Uterus (tissue), 4 donors: ENCODE measurements around the gene CASZ1. TPM values are rescaled to one million over a fixed set of nuclear protein-coding genes. Genes with fewer than 3 reads are reported as not detected.
A peak's percentile ranks its signal among the peaks of the same experiment; 100 is the strongest.

Experiments
- DNase-seq, 2 donors: peaks; one replicate each; pipeline ENCODE4 v3.0.0-alpha.2; 2019 to 2020
- H3K27ac ChIP-seq, 2 donors: fragments of 200-600 bp; sonication (generic); 1 replicate in 1 of 2; 2 replicates in 1 of 2; pipeline ENCODE4 v1.5.1; 2016 to 2018
- H3K27me3 ChIP-seq, 2 donors: fragments of 200-600 bp; sonication (generic); one replicate each; pipeline ENCODE4 v1.5.1; 2018 to 2019; ENCODE audit warnings: control low read depth in 1 of 2
- H3K36me3 ChIP-seq, 2 donors: fragments of 200-600 bp; sonication (generic); one replicate each; pipeline ENCODE4 v1.5.1; 2019; ENCODE audit warnings: control low read depth in 1 of 2
- H3K4me1 ChIP-seq, 2 donors: fragments of 200-600 bp; sonication (generic); one replicate each; pipeline ENCODE4 v1.5.1; 2018 to 2019; ENCODE audit warnings: control low read depth in 1 of 2
- H3K4me3 ChIP-seq, 2 donors: fragments of 200-600 bp; sonication (generic); 1 replicate in 1 of 2; 2 replicates in 1 of 2; pipeline ENCODE4 v1.5.1; 2018 to 2019; ENCODE audit warnings: mild to moderate bottlenecking in 1 of 2
- H3K9me3 ChIP-seq, 2 donors: fragments of 200-600 bp; sonication (generic); one replicate each; pipeline ENCODE4 v1.5.1; 2019; ENCODE audit warnings: control low read depth in 1 of 2
- CTCF ChIP-seq, 4 experiments: fragments of 200-600 bp in 2 of 4; fragments of 450-650 bp in 2 of 4; sonication (generic) in 2 of 4; IDR thresholded peaks; one replicate each; pipeline ENCODE4 v1.5.1; 2016 to 2019; ENCODE audit warnings: antibody characterized with exemption in 4 of 4, mild to moderate bottlenecking in 2 of 4, moderate library complexity in 1 of 4
- POLR2A ChIP-seq, 2 donors: fragments of 450-650 bp; IDR thresholded peaks; one replicate each; pipeline ENCODE4 v1.6.1; 2016; ENCODE audit warnings: antibody characterized with exemption in 2 of 2, mild to moderate bottlenecking in 1 of 2, moderate library complexity in 1 of 2
- intact Hi-C: fragments of 100-400 bp; cut with DNase I; formaldehyde crosslinking; loops from one replicate; pipeline ENCODE4 v1.15.1; 2023; ENCODE audit warnings: low total_unique reads
- total RNA-seq, 4 donors: library from RNA; depleted of rRNA in 3 of 4; stranded (reverse); fragments of >200 nt in 3 of 4; gene quantifications; one replicate each; pipeline versions ENCODE4 v1.1.0 to v1.2.4, GENCODE V29; 2014 to 2023
- donor health status: DM: yes; HTN: yes; CAD: no.

The CASZ1 gene
- total RNA-seq, 4 donors from 2014 or later = 0.59 to 49.2 (median 3.9) TPM

DNA sequence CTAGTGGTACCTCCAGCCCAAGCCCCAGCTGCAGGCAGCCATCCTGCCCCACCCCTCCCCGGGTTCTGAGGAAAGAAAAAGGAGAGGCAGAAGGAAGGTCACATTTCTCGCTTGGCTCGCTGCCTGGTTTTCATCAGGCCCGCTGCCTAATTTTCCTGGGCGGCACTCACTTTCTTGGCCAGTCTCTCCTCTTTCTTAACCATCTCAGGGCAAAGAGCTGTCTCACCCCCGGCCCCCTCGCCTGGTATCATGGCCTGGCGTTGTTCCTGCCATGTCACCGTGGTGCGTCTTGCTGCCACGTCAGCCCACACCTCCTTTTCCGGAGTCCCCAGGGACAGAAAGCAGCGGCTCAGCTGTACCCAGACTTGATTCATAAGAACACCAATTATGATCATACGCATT lies 26.6 kb upstream of the CASZ1 start:
- no peaks in the 10 kb centered on the region for H3K27me3 ChIP-seq
- no peak for TF ChIP-seq CTCF (IDR thresholded peaks at IDR 0.05)
- no peak for TF ChIP-seq POLR2A (IDR thresholded peaks at IDR 0.05)
- no peaks in the 10 kb centered on the region for H3K9me3 ChIP-seq
- DNase-seq = peak; percentile 38 to 45
- intact Hi-C loops = no loop called here
- no peaks in the 10 kb centered on the region for H3K4me1 ChIP-seq
- H3K4me3 ChIP-seq = no peak overlapping the region
- H3K27ac ChIP-seq = peak overlapping the region; percentile 84 to 85
- no peaks in the 10 kb centered on the region for H3K36me3 ChIP-seq

- Histone ChIP-seq H3K4me3 (no peak overlapping the region), H3K27me3 (no peaks in the 10 kb centered on the region), H3K4me1 (no peaks in the 10 kb centered on the region), H3K36me3 (no peaks in the 10 kb centered on the region), H3K27ac (no peak overlapping the region), H3K9me3 (no peaks in the 10 kb centered on the region)
- no peak for DNase-seq
- intact Hi-C loops = no loop called here
- TF ChIP-seq CTCF (IDR thresholded peaks at IDR 0.05) = no peak
- no peak for TF ChIP-seq POLR2A (IDR thresholded peaks at IDR 0.05)
Observed at GRCh38 chr1:10821388-10821787, 24.9 kb upstream of the CASZ1 start.

GRCh38 chr1:10820422-10820821 lies 24.0 kb upstream of the CASZ1 start:
- intact Hi-C loops = no loop called here
- Histone ChIP-seq H3K27ac (no peak overlapping the region), H3K27me3 (no peaks in the 10 kb centered on the region), H3K4me1 (no peaks in the 10 kb centered on the region), H3K36me3 (no peaks in the 10 kb centered on the region), H3K4me3 (no peak overlapping the region), H3K9me3 (no peaks in the 10 kb centered on the region)
- TF ChIP-seq POLR2A (IDR thresholded peaks at IDR 0.05) (no peak), CTCF (IDR thresholded peaks at IDR 0.05) (no peak)
- no peak for DNase-seq

DNA sequence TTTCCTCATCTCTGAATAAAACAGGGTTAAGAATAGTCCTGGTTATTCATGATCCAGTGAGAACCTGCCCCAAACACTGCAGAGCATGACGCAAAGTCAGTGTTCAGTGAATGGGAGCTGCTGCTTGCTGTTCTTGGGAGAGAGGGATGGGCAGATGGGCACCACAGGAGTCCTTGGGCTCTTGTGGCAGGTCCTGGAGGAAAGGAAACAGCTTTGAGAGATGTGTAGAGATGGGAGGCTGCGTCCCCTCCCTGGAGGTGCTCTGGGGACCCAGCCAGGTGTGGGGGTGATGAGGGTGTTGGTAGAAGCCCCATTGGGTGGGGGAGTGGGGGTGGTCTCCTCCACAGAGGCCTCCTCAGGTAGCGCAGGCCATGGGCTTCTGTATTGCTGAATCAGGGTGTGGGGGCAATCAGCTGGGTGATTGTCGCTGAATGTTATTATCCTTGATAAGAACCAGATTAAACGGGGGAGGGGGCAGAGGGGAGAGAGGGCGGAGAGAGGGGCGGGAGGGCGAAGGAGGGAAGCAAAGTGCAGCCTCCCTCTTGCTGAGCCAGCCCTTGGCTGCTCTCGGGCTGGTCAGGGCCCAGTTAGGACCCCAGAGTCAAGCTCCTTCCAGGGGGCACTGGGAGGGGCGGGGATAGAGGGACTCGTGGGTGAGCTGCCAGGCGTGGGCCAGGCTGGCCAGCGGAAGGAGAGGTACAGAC lies 22.9 kb upstream of the CASZ1 start:
- Histone ChIP-seq H3K9me3 (no peaks in the 10 kb centered on the region), H3K4me1 (no peaks in the 10 kb centered on the region), H3K36me3 (no peaks in the 10 kb centered on the region), H3K27me3 (no peaks in the 10 kb centered on the region), H3K4me3 (no peak overlapping the region), H3K27ac (no peak overlapping the region)
- TF ChIP-seq CTCF (IDR thresholded peaks at IDR 0.05) (no peak), POLR2A (IDR thresholded peaks at IDR 0.05) (no peak)
- no peak for DNase-seq
- intact Hi-C loops = no loop called here

DNA sequence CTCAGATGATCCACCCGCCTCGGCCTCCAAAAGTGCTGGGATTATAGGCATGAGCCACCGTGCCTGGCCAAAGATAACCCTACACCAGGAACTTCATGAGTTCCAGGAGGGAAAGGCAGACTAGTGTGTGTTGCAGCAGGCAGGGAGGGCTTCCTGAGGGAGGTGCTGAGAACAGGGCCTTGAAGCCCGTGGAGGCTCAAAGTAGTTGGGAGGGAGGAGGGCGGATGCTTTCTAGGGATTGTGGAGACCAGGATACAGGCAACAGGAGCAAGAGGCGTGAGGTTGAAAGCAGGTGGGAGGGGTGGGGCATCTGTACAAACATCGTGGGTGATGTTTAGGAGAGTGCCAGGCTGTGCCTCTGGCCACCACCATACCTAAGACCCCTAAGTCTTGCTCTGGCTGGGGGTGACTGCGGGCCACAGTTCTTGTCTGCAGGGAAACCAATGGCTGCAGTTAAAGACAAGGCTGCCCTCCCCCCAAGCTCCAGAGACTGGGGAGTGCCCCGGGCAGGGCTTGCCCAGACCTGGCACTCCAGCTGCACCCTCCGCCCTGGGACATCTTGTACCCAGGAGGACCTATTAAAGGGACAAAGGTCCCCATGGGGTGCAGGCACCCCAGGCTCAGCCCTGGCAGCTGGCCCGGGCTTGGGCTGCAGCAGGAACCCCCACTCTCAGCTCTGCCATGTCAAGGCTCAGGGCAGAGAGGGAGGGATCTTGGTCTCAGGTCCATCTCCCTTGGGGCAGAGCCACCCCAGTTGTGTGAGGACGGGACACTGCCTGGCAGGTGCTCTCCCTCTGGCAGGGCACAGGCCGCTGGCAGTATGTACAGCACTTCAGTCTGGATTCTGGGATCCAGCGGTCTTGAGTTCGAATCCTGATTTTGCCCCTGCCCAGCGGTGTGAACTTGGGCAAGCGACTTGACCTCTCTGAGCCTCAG lies 22.1 kb upstream of the CASZ1 start:
- TF ChIP-seq POLR2A (IDR thresholded peaks at IDR 0.05) (no peak), CTCF (IDR thresholded peaks at IDR 0.05) (no peak)

More for the DNA sequence above, 22.1 kb upstream of the CASZ1 start:
- H3K36me3 ChIP-seq = no peaks in the 10 kb centered on the region
- no peak for DNase-seq
- no peak overlapping the region for H3K4me3 ChIP-seq
- H3K4me1 ChIP-seq = no peaks in the 10 kb centered on the region
- no peak overlapping the region for H3K27ac ChIP-seq
- intact Hi-C loops = no loop called here
- no peaks in the 10 kb centered on the region for H3K27me3 ChIP-seq
- H3K9me3 ChIP-seq = no peaks in the 10 kb centered on the region
